CD14-positive monocyte (primary cell): ENCODE results near the gene SLC4A3. TPM values are rescaled to one million over a fixed set of nuclear protein-coding genes. Genes with fewer than 3 reads are reported as not detected.
"Not testable (repeated sequence)": the region's sequence is repeated elsewhere in the genome, so short reads cannot be mapped to it uniquely, and the experiment has no call there.

Experiments used
- DNase-seq, 3 donors: peaks; one replicate each; pipeline ENCODE4 v3.0.0-alpha.2; 2011 to 2022
- H2AFZ ChIP-seq: 2 replicates; pipeline ENCODE4 v1.6.0; 2012; ENCODE audit warnings: mild to moderate bottlenecking, low read depth, low read length, inconsistent platforms; ENCODE audit not compliant: insufficient read depth, poor library complexity, severe bottlenecking
- H3K27ac ChIP-seq, 2 donors: 1 replicate in 1 of 2; 2 replicates in 1 of 2; pipeline ENCODE4 v1.5.1; 2012 to 2013; ENCODE audit warnings: low read length in 2 of 2, control low read depth in 1 of 2, inconsistent platforms in 1 of 2, low read depth in 1 of 2, mild to moderate bottlenecking in 1 of 2
- H3K27me3 ChIP-seq, 2 donors: one replicate each; pipeline versions ENCODE4 v1.6.0 to v1.6.1; 2011 to 2013; ENCODE audit warnings: low read length in 2 of 2; ENCODE audit not compliant: control insufficient read depth in 2 of 2, insufficient read depth in 2 of 2
- H3K36me3 ChIP-seq, 2 donors: replicated peaks in 1 of 2; 1 replicate in 1 of 2; 2 replicates in 1 of 2; pipeline versions ENCODE4 v1.5.1 to v1.6.1; 2012 to 2013; ENCODE audit warnings: low read length in 2 of 2, control low read depth in 1 of 2, inconsistent platforms in 1 of 2, mild to moderate bottlenecking in 1 of 2; ENCODE audit not compliant: insufficient read depth in 2 of 2, control insufficient read depth in 1 of 2
- H3K4me1 ChIP-seq, 2 donors: 1 replicate in 1 of 2; 2 replicates in 1 of 2; pipeline versions ENCODE4 v1.5.1 to v1.6.1; 2012 to 2013; ENCODE audit warnings: low read length in 2 of 2, control low read depth in 1 of 2, inconsistent platforms in 1 of 2, mild to moderate bottlenecking in 1 of 2, moderate library complexity in 1 of 2; ENCODE audit not compliant: insufficient read depth in 2 of 2, control insufficient read depth in 1 of 2
- H3K4me2 ChIP-seq: replicated peaks from 2 replicates; pipeline ENCODE3; 2012; ENCODE audit warnings: low read length, moderate library complexity, mild to moderate bottlenecking; ENCODE audit not compliant: poor library complexity, severe bottlenecking; ENCODE audit errors: extremely low read depth
- H3K4me3 ChIP-seq, 3 experiments: fragments of 200-600 bp in 1 of 3; sonication (generic) in 1 of 3; replicated peaks in 1 of 3; 1 replicate in 2 of 3; 2 replicates in 1 of 3; pipeline ENCODE4 v1.5.1; 2011 to 2013; ENCODE audit warnings: low read length in 3 of 3, mild to moderate bottlenecking in 3 of 3, control low read depth in 2 of 3, low read depth in 2 of 3, inconsistent platforms in 1 of 3, moderate library complexity in 1 of 3
- H3K79me2 ChIP-seq: 2 replicates; pipeline ENCODE4 v1.6.0; 2012; ENCODE audit warnings: mild to moderate bottlenecking, control low read depth, inconsistent platforms, low read length, moderate library complexity; ENCODE audit not compliant: insufficient read depth
- H3K9ac ChIP-seq: 2 replicates; pipeline ENCODE4 v1.6.0; 2017; ENCODE audit warnings: low read length, mild to moderate bottlenecking; ENCODE audit not compliant: insufficient read depth, poor library complexity, severe bottlenecking
- H3K9me3 ChIP-seq, 2 donors: replicated peaks in 1 of 2; 1 replicate in 1 of 2; 2 replicates in 1 of 2; pipeline versions ENCODE4 v1.5.1 to v1.6.1; 2012 to 2013; ENCODE audit warnings: low read length in 2 of 2, control low read depth in 1 of 2; ENCODE audit not compliant: control insufficient read depth in 1 of 2, insufficient read depth in 1 of 2
- H4K20me1 ChIP-seq: 2 replicates; pipeline ENCODE4 v1.6.0; 2012; ENCODE audit warnings: mild to moderate bottlenecking, low read length, control low read depth, moderate library complexity; ENCODE audit not compliant: insufficient read depth
- H3K27ac Mint-ChIP-seq, 7 donors: one replicate each; pipeline ENCODE4 v1.8.0; 2020; ENCODE audit warnings: mild to moderate bottlenecking in 7 of 7, mixed read lengths in 7 of 7, moderate library complexity in 6 of 7, inconsistent platforms in 2 of 7
- H3K27me3 Mint-ChIP-seq, 3 donors: one replicate each; pipeline ENCODE4 v1.8.0; 2021 to 2022; ENCODE audit warnings: low read depth in 3 of 3, mild to moderate bottlenecking in 3 of 3, mixed read lengths in 3 of 3, moderate library complexity in 3 of 3, inconsistent platforms in 1 of 3
- H3K36me3 Mint-ChIP-seq, 2 donors: one replicate each; pipeline ENCODE4 v1.8.0; 2020; ENCODE audit warnings: mixed read lengths in 2 of 2, inconsistent platforms in 1 of 2, mild to moderate bottlenecking in 1 of 2
- H3K4me1 Mint-ChIP-seq: one replicate; pipeline ENCODE4 v1.8.0; 2020; ENCODE audit warnings: mild to moderate bottlenecking, mixed read lengths
- H3K4me3 Mint-ChIP-seq, 2 donors: one replicate each; pipeline ENCODE4 v1.8.0; 2020; ENCODE audit warnings: mild to moderate bottlenecking in 2 of 2, mixed read lengths in 2 of 2, moderate library complexity in 1 of 2
- H3K9me3 Mint-ChIP-seq, 7 donors: one replicate each; pipeline ENCODE4 v1.8.0; 2020 to 2022; ENCODE audit warnings: mixed read lengths in 7 of 7, mild to moderate bottlenecking in 6 of 7, moderate library complexity in 6 of 7, inconsistent platforms in 2 of 7
- WGBS: methylation state at CpG from one replicate; pipeline ENCODE4 v1.1.5; 2013; ENCODE audit warnings: missing lambda C conversion rate; ENCODE audit not compliant: insufficient coverage; 5-methylcytosine and 5-hydroxymethylcytosine counted together
- intact Hi-C, 2 donors: fragments of 100-400 bp; cut with micrococcal nuclease; formaldehyde crosslinking; loops; one replicate each; pipeline versions ENCODE4 v1.15.0 to v1.15.1; 2023
- polyA plus RNA-seq, 3 donors: library from polyadenylated mRNA; depleted of rRNA in 1 of 3; unstranded in 2 of 3; stranded (reverse) in 1 of 3; fragments of 300-500 nt in 2 of 3; fragments of >200 nt in 1 of 3; fragmentation: Illumina TruSeq in 2 of 3; gene quantifications; 1 replicate in 2 of 3; 2 replicates in 1 of 3; pipeline ENCODE4 v1.2.3, GENCODE V29; 2012 to 2021
- TF ChIP-seq, protein P1 (sequence below): fragments of 200-600 bp; IDR thresholded peaks from one replicate; pipeline ENCODE4 v1.8.0; 2022; ENCODE audit warnings: antibody characterized with exemption, mild to moderate bottlenecking

SLC4A3 gene
- polyA plus RNA-seq, 3 donors: 0.31 TPM; not detected in 2

DNA sequence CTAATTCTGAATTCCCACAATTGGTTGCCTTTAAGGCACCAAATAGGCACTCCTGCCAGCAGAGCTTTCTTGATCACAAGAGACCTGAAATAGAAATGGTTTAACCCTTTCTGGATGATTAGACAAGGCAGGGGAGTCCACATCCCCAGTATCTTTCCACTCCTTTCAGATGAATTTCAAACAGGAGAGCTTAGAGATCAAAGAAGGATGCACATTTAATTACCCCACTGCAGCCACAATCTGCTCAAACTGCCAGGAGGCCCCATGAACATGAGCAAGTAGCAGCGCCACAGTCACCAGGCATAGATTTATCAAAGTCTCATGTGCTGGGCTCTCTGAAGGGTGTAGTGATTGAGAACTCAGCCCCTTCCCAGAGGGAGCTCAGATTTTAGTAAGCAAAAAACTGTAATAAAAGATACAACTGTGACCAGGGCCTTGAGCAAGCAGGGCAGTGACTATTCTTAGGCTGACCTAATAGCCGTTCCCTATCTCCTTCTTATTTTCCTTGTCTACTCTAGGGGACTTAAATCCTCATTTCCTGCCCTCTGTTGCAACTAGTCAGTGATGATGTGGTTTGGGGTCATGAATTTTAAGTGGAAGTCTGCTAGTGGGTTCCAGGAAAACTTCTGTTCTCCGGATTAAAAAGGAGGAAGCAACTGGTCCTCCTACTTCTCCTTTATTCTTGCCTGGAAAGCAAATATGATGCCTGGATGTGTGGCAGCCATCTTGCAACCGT lies 53.7 kb downstream of the SLC4A3 start:
- no peak overlapping the region for H2AFZ ChIP-seq
- peaks cover 8% of the 10 kb centered on the region for H3K4me1 Mint-ChIP-seq
- peaks cover 0 to 11% (median 5%) of the 10 kb centered on the region in 7 donors for H3K9me3 Mint-ChIP-seq
- peaks cover 0 to 5% of the 10 kb centered on the region in 2 donors for H3K9me3 ChIP-seq
- DNase-seq: no peak
- no peaks in the 10 kb centered on the region for H4K20me1 ChIP-seq
- H3K4me3 Mint-ChIP-seq: no peak overlapping the region
- no peaks in the 10 kb centered on the region for H3K36me3 Mint-ChIP-seq
- no peaks in the 10 kb centered on the region for H3K36me3 ChIP-seq
- H3K27me3 Mint-ChIP-seq: peaks cover 17 to 29% (median 24%) of the 10 kb centered on the region in 3 donors
- intact Hi-C loops: no loop called here
- H3K27me3 ChIP-seq: peaks cover 2 to 5% of the 10 kb centered on the region in 2 donors
- no peaks in the 10 kb centered on the region for H3K4me1 ChIP-seq
- 80% methylated on average over 1 of the region's 4 CpGs for WGBS
- no peak overlapping the region for H3K27ac ChIP-seq
- TF ChIP-seq, protein P1, sequence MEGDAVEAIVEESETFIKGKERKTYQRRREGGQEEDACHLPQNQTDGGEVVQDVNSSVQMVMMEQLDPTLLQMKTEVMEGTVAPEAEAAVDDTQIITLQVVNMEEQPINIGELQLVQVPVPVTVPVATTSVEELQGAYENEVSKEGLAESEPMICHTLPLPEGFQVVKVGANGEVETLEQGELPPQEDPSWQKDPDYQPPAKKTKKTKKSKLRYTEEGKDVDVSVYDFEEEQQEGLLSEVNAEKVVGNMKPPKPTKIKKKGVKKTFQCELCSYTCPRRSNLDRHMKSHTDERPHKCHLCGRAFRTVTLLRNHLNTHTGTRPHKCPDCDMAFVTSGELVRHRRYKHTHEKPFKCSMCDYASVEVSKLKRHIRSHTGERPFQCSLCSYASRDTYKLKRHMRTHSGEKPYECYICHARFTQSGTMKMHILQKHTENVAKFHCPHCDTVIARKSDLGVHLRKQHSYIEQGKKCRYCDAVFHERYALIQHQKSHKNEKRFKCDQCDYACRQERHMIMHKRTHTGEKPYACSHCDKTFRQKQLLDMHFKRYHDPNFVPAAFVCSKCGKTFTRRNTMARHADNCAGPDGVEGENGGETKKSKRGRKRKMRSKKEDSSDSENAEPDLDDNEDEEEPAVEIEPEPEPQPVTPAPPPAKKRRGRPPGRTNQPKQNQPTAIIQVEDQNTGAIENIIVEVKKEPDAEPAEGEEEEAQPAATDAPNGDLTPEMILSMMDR: no peak
- H3K4me3 ChIP-seq: no peak overlapping the region
- H3K79me2 ChIP-seq: no peaks in the 10 kb centered on the region
- H3K9ac ChIP-seq: no peak overlapping the region
- no peak overlapping the region for H3K27ac Mint-ChIP-seq
- H3K4me2 ChIP-seq: no peak overlapping the region

DNA sequence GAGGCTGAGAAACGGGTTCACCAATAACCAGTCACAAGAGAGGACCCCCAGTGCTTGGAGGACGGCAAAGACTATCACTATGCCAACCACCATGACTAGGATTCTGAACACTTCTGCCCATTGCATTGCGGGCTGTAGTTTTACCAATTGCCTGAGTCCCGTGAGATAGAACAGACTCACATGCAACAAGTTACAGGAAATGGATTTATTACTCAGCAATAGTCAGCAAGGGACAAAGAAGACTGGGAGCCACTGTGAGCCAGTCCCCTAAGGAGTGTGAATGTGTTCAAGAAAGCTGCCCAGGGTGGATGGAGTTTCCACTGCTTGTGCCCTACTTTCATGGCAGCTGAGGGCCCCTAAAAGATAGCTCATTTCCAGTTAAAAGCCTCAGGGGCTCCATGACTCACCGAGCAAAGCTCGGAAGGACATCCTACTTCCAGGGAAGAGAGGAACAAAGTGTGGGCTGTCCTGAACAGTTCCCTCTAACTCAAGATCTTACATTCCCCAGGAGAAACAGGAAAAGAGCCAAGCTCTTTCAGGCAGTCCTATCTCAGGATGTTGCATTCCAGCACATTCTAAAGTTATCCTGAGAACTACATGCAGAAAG lies 54.4 kb downstream of the SLC4A3 start:
- no peaks in the 10 kb centered on the region for H3K79me2 ChIP-seq
- 98% methylated on average over 5 of the region's 6 CpGs for WGBS
- intact Hi-C loops: no loop called here
- no peak overlapping the region for H3K27ac ChIP-seq
- Mint-ChIP-seq H3K27ac (no peak overlapping the region), H3K4me3 (no peak overlapping the region), H3K9me3 (peaks cover 0 to 11% (median 5%) of the 10 kb centered on the region in 7 donors), H3K36me3 (no peaks in the 10 kb centered on the region), H3K27me3 (peaks cover 18 to 33% (median 26%) of the 10 kb centered on the region in 3 donors), H3K4me1 (peaks cover 8% of the 10 kb centered on the region)
- H2AFZ ChIP-seq: no peak overlapping the region
- peaks cover 2 to 5% of the 10 kb centered on the region in 2 donors for H3K27me3 ChIP-seq
- H3K9me3 ChIP-seq: peaks cover 0 to 5% of the 10 kb centered on the region in 2 donors
- H3K36me3 ChIP-seq: no peaks in the 10 kb centered on the region
- H3K4me3 ChIP-seq: no peak overlapping the region
- H3K4me1 ChIP-seq: no peaks in the 10 kb centered on the region
- TF ChIP-seq, protein P1: no peak
- no peak overlapping the region for H3K9ac ChIP-seq
- H3K4me2 ChIP-seq: no peak overlapping the region
- H4K20me1 ChIP-seq: no peaks in the 10 kb centered on the region
- no peak for DNase-seq

DNA sequence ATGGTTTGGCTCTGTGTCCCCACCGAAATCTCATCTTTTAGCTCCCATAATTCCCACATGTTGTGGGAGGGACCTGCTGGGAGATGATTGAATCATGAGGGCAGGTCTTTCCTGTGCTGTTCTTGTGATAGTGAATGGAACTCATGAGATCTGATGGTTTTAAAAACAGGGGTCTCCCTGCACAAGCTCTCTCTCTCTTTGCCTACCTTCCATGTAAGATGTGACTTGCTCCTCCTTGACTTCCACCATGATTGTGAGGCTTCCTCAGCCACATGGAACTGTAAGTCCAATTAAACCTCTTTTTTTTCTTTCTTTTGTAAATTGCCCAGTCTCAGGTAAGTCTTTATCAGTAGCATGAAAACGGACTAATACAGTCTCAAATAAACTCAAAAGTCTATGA lies 56.0 kb downstream of the SLC4A3 start:
- H3K9me3 ChIP-seq, intact Hi-C loops, H3K9me3 Mint-ChIP-seq, H3K4me3 Mint-ChIP-seq, H3K4me1 ChIP-seq, H3K79me2 ChIP-seq, H3K27ac ChIP-seq, H3K4me1 Mint-ChIP-seq, H3K36me3 ChIP-seq, DNase-seq, H3K27me3 ChIP-seq, H3K4me3 ChIP-seq, H3K27ac Mint-ChIP-seq, H4K20me1 ChIP-seq, H2AFZ ChIP-seq, H3K9ac ChIP-seq, H3K36me3 Mint-ChIP-seq, H3K4me2 ChIP-seq: not testable (repeated sequence)
- no CpG with 5 or more reads among the region's 2 CpGs for WGBS
- peaks cover 20 to 34% (median 26%) of the 10 kb centered on the region in 3 donors for H3K27me3 Mint-ChIP-seq
